Dedifferentiated amniotic fluid mesenchymal stem cell (primary cell): ENCODE results near the gene RBM15.

ENCODE experiments used
- DNase-seq: peaks from one replicate; pipeline ENCODE4 v3.0.0-alpha.2; 2016; ENCODE audit errors: extremely low spot score

RBM15 gene

GRCh38 chr1:110355321-110355720 lies 16.1 kb downstream of the RBM15 start:
- no peak for DNase-seq

GRCh38 chr1:110356379-110356778 lies 17.2 kb downstream of the RBM15 start:
- DNase-seq, result no peak

- DNase-seq, result no peak
These were observed 21.3 kb downstream of the RBM15 start for GRCh38 chr1:110360431-110360830.

- no peak for DNase-seq
These were observed 22.7 kb downstream of the RBM15 start for GRCh38 chr1:110361856-110362255.

- no peak for DNase-seq
These were observed 25.0 kb downstream of the RBM15 start for GRCh38 chr1:110364221-110364620.

- peak; percentile 26 for DNase-seq
These were observed 31.6 kb downstream of the RBM15 start for GRCh38 chr1:110370827-110371226.

- no peak for DNase-seq
These were observed 36.3 kb downstream of the RBM15 start for GRCh38 chr1:110375490-110375889.

GRCh38 chr1:110380672-110381283 lies 41.6 kb downstream of the RBM15 start:
- DNase-seq, result peak; percentile 93

- no peak for DNase-seq
These were observed 44.2 kb downstream of the RBM15 start for GRCh38 chr1:110383251-110383990.

- no peak for DNase-seq
These were observed 45.6 kb downstream of the RBM15 start for GRCh38 chr1:110384581-110385321.

GRCh38 chr1:110385369-110385768 lies 46.2 kb downstream of the RBM15 start:
- DNase-seq, result no peak

- no peak for DNase-seq
These were observed 48.0 kb downstream of the RBM15 start for GRCh38 chr1:110387048-110387754.

- peak; percentile 75 for DNase-seq
These were observed 50.9 kb downstream of the RBM15 start for GRCh38 chr1:110390096-110390495.

GRCh38 chr1:110390692-110391245 lies 51.6 kb downstream of the RBM15 start, which contains the start of gene SLC16A4:
TSS of gene SLC16A4 (minus strand) at chr1:110391026. CDS start at chr1:110389323, 1,703 bp downstream.
- DNase-seq, result peak; percentile 60

GRCh38 chr1:110393286-110393685 lies 54.1 kb downstream of the RBM15 start:
- no peak for DNase-seq

- peak; percentile 49 for DNase-seq
These were observed 54.7 kb downstream of the RBM15 start for GRCh38 chr1:110393691-110394492.

- DNase-seq, result no peak
These were observed 55.3 kb downstream of the RBM15 start for GRCh38 chr1:110394493-110394820.
